Lower leg skin (tissue), 3 donors: ENCODE data around the gene ETDC.

ENCODE experiments used
- POLR2A ChIP-seq, 2 donors: fragments of 450-650 bp; IDR thresholded peaks; one replicate each; pipeline ENCODE4 v1.6.1; 2016 to 2017; ENCODE audit warnings: antibody characterized with exemption in 2 of 2, mild to moderate bottlenecking in 1 of 2, moderate library complexity in 1 of 2
- TF ChIP-seq, protein P1 (sequence below), 3 donors: fragments of 450-650 bp; IDR thresholded peaks; one replicate each; pipeline ENCODE4 v1.5.1; 2016; ENCODE audit warnings: antibody characterized with exemption in 3 of 3, mild to moderate bottlenecking in 3 of 3, moderate library complexity in 2 of 3

DNA sequence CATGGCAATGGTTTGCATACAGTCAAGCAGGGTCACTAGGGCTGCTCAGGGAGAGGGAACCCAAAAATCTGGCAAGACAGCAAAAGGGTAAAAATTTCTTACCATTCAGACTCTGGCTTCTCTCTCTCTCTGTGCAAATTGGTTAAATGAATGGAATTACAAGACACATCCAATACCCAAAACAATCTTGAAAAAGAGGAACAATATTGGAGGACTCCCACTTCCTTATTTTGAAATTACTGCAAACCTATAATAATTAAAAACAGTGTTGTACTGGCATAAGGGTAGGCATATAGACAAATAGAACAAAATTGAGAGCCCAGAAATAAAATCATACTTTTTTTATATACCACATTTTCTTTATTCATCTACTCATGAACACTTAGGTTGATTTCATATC is 33.3 kb upstream of the ETDC start:
- TF ChIP-seq POLR2A (IDR thresholded peaks at IDR 0.05), result no peak
- TF ChIP-seq, protein P1, sequence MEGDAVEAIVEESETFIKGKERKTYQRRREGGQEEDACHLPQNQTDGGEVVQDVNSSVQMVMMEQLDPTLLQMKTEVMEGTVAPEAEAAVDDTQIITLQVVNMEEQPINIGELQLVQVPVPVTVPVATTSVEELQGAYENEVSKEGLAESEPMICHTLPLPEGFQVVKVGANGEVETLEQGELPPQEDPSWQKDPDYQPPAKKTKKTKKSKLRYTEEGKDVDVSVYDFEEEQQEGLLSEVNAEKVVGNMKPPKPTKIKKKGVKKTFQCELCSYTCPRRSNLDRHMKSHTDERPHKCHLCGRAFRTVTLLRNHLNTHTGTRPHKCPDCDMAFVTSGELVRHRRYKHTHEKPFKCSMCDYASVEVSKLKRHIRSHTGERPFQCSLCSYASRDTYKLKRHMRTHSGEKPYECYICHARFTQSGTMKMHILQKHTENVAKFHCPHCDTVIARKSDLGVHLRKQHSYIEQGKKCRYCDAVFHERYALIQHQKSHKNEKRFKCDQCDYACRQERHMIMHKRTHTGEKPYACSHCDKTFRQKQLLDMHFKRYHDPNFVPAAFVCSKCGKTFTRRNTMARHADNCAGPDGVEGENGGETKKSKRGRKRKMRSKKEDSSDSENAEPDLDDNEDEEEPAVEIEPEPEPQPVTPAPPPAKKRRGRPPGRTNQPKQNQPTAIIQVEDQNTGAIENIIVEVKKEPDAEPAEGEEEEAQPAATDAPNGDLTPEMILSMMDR (IDR thresholded peaks at IDR 0.05), result no peak
